ENCODE results near the gene PRF1. TPM values are rescaled to one million over a fixed set of nuclear protein-coding genes. Genes with fewer than 3 reads are reported as not detected.

PRF1 gene
- polyA plus RNA-seq, 1 donor (not counting 4 experiments of a cell fraction or from before 2014, with no cell fraction given), result not detected

GRCh38 chr10:70561070-70561469, 41.5 kb downstream of the PRF1 start:
- Histone ChIP-seq H3K9ac (ENCODE audit: control insufficient read depth, extremely low read depth, insufficient read depth, low read length) (no peak overlapping the region), H3K27ac (ENCODE audit: control insufficient read depth, insufficient read depth, low read length) (no peak overlapping the region), H3K9me1 (ENCODE audit: control insufficient read depth, extremely low read depth, insufficient read depth, low read length) (no peaks in the 10 kb centered on the region), H2AFZ (ENCODE audit: control insufficient read depth, low read length) (no peak overlapping the region), H3K4me3 (ENCODE audit: control insufficient read depth in 2 of 3, extremely low read depth in 1 of 3, insufficient read depth in 2 of 3, low read depth in 1 of 3, low read length in 3 of 3) (no peak overlapping the region), H3K36me3 (ENCODE audit: control insufficient read depth in 2 of 2, extremely low read depth in 1 of 2, insufficient read depth in 2 of 2, low read length in 2 of 2) (no peaks in the 10 kb centered on the region), H3K9me3 (ENCODE audit: control insufficient read depth, low read depth, low read length) (no peaks in the 10 kb centered on the region), H4K20me1 (ENCODE audit: control insufficient read depth, extremely low read depth, insufficient read depth, low read length) (no peaks in the 10 kb centered on the region), H3K4me1 (ENCODE audit: control insufficient read depth, extremely low read depth, insufficient read depth, low read length) (no peaks in the 10 kb centered on the region), H3K4me2 (ENCODE audit: control insufficient read depth, extremely low read depth, insufficient read depth, low read depth, low read length) (no peak overlapping the region), H3K79me2 (ENCODE audit: control insufficient read depth, insufficient read depth, low read length) (no peaks in the 10 kb centered on the region), H3K27me3 (ENCODE audit: control insufficient read depth, extremely low read depth, insufficient read depth, low read length) (peaks cover 9% of the 10 kb centered on the region)
- DNase-seq (ENCODE audit: low read depth, low spot score), result no peak
- dilution Hi-C loops (cut with MboI; ENCODE audit: extremely low pct_ligation_motif_present, low sequenced_read_pairs), result no loop called here
- no peak for FAIRE-seq
- no peak for TF ChIP-seq EZH2 (IDR thresholded peaks at IDR 0.05; ENCODE audit: low read length)

- no peak overlapping the region for H3K4me2 ChIP-seq (ENCODE audit: control insufficient read depth, extremely low read depth, insufficient read depth, low read depth, low read length)
- no peaks in the 10 kb centered on the region for H4K20me1 ChIP-seq (ENCODE audit: control insufficient read depth, extremely low read depth, insufficient read depth, low read length)
- no peaks in the 10 kb centered on the region for H3K9me3 ChIP-seq (ENCODE audit: control insufficient read depth, low read depth, low read length)
- no peak for FAIRE-seq
- no peaks in the 10 kb centered on the region for H3K79me2 ChIP-seq (ENCODE audit: control insufficient read depth, insufficient read depth, low read length)
- no peaks in the 10 kb centered on the region for H3K9me1 ChIP-seq (ENCODE audit: control insufficient read depth, extremely low read depth, insufficient read depth, low read length)
- H3K27me3 ChIP-seq (ENCODE audit: control insufficient read depth, extremely low read depth, insufficient read depth, low read length), result peaks cover 9% of the 10 kb centered on the region
- H3K36me3 ChIP-seq (ENCODE audit: control insufficient read depth in 2 of 2, extremely low read depth in 1 of 2, insufficient read depth in 2 of 2, low read length in 2 of 2), result no peaks in the 10 kb centered on the region
- dilution Hi-C loops (cut with MboI; ENCODE audit: extremely low pct_ligation_motif_present, low sequenced_read_pairs), result no loop called here
- H2AFZ ChIP-seq (ENCODE audit: control insufficient read depth, low read length), result no peak overlapping the region
- TF ChIP-seq CTCF (optimal IDR thresholded peaks at IDR 0.05 in 1 of 3, IDR thresholded peaks at IDR 0.05 in 1 of 3, conservative IDR thresholded peaks at IDR 0.05 in 1 of 3; ENCODE audit: extremely low read depth in 1 of 3, insufficient read depth in 2 of 3, low read length in 3 of 3) (no peak), EZH2 (IDR thresholded peaks at IDR 0.05; ENCODE audit: low read length) (no peak)
- H3K9ac ChIP-seq (ENCODE audit: control insufficient read depth, extremely low read depth, insufficient read depth, low read length), result no peak overlapping the region
- no peak overlapping the region for H3K4me3 ChIP-seq (ENCODE audit: control insufficient read depth in 2 of 3, extremely low read depth in 1 of 3, insufficient read depth in 2 of 3, low read depth in 1 of 3, low read length in 3 of 3)
- no peaks in the 10 kb centered on the region for H3K4me1 ChIP-seq (ENCODE audit: control insufficient read depth, extremely low read depth, insufficient read depth, low read length)
- H3K27ac ChIP-seq (ENCODE audit: control insufficient read depth, insufficient read depth, low read length), result no peak overlapping the region
- no peak for DNase-seq (ENCODE audit: low read depth, low spot score)
These were observed 42.0 kb downstream of the PRF1 start for GRCh38 chr10:70560511-70560941.

- H2AFZ ChIP-seq (ENCODE audit: control insufficient read depth, low read length), result no peak overlapping the region
- no peak overlapping the region for H3K9ac ChIP-seq (ENCODE audit: control insufficient read depth, extremely low read depth, insufficient read depth, low read length)
- FAIRE-seq, result no peak
- H3K4me1 ChIP-seq (ENCODE audit: control insufficient read depth, extremely low read depth, insufficient read depth, low read length), result no peaks in the 10 kb centered on the region
- H3K27me3 ChIP-seq (ENCODE audit: control insufficient read depth, extremely low read depth, insufficient read depth, low read length), result peaks cover 9% of the 10 kb centered on the region
- H3K27ac ChIP-seq (ENCODE audit: control insufficient read depth, insufficient read depth, low read length), result no peak overlapping the region
- TF ChIP-seq CTCF (optimal IDR thresholded peaks at IDR 0.05 in 1 of 3, IDR thresholded peaks at IDR 0.05 in 1 of 3, conservative IDR thresholded peaks at IDR 0.05 in 1 of 3; ENCODE audit: extremely low read depth in 1 of 3, insufficient read depth in 2 of 3, low read length in 3 of 3) (no peak), EZH2 (IDR thresholded peaks at IDR 0.05; ENCODE audit: low read length) (no peak)
- dilution Hi-C loops (cut with MboI; ENCODE audit: extremely low pct_ligation_motif_present, low sequenced_read_pairs), result no loop called here
- H3K4me3 ChIP-seq (ENCODE audit: control insufficient read depth in 2 of 3, extremely low read depth in 1 of 3, insufficient read depth in 2 of 3, low read depth in 1 of 3, low read length in 3 of 3), result no peak overlapping the region
- no peak for DNase-seq (ENCODE audit: low read depth, low spot score)
- no peaks in the 10 kb centered on the region for H3K9me1 ChIP-seq (ENCODE audit: control insufficient read depth, extremely low read depth, insufficient read depth, low read length)
- H3K79me2 ChIP-seq (ENCODE audit: control insufficient read depth, insufficient read depth, low read length), result no peaks in the 10 kb centered on the region
- no peaks in the 10 kb centered on the region for H4K20me1 ChIP-seq (ENCODE audit: control insufficient read depth, extremely low read depth, insufficient read depth, low read length)
- H3K9me3 ChIP-seq (ENCODE audit: control insufficient read depth, low read depth, low read length), result no peaks in the 10 kb centered on the region
- peak overlapping the region; percentile 2 for H3K4me2 ChIP-seq (ENCODE audit: control insufficient read depth, extremely low read depth, insufficient read depth, low read depth, low read length)
- H3K36me3 ChIP-seq (ENCODE audit: control insufficient read depth in 2 of 2, extremely low read depth in 1 of 2, insufficient read depth in 2 of 2, low read length in 2 of 2), result no peaks in the 10 kb centered on the region
These were observed 42.7 kb downstream of the PRF1 start for GRCh38 chr10:70559861-70560260.

All from keratinocyte (primary cell).